HepG2 (cell line): ENCODE data around the gene GZF1. TPM values are rescaled to one million over a fixed set of nuclear protein-coding genes. Genes with fewer than 3 reads are reported as not detected.

ENCODE experiments used
- AKNA ChIP-seq: sonication (generic); formaldehyde crosslinking; IDR thresholded peaks from 2 replicates; pipeline ENCODE4 v1.4.0; 2020; ENCODE audit warnings: missing genetic modification reagents, borderline replicate concordance
- ATF7 ChIP-seq, 2 experiments: fragments of 450-650 bp in 1 of 2; sonication (generic) in 1 of 2; formaldehyde crosslinking in 1 of 2; IDR thresholded peaks; 2 replicates each; pipeline versions ENCODE4 v1.4.0 to v1.6.1; 2016 to 2020; ENCODE audit warnings: antibody characterized with exemption in 1 of 2, mild to moderate bottlenecking in 1 of 2, missing genetic modification reagents in 1 of 2
- BCL3 ChIP-seq: sonication (generic); formaldehyde crosslinking; IDR thresholded peaks from 2 replicates; pipeline ENCODE4 v1.5.1; 2020; ENCODE audit warnings: mild to moderate bottlenecking, missing genetic modification reagents, moderate library complexity
- NFIC ChIP-seq: IDR thresholded peaks from 2 replicates; pipeline ENCODE4 v1.6.1; 2012; ENCODE audit warnings: mild to moderate bottlenecking, low read length, inconsistent platforms
- NFKBIZ ChIP-seq: IDR thresholded peaks from 2 replicates; pipeline ENCODE4 v1.6.1; 2018; ENCODE audit warnings: missing genetic modification reagents, missing compliant biosample characterization
- NR2F6 ChIP-seq, 2 experiments: IDR thresholded peaks; 2 replicates each; pipeline ENCODE4 v1.6.1; 2016; ENCODE audit warnings: antibody characterized with exemption in 1 of 2, mild to moderate bottlenecking in 1 of 2
- PPARG ChIP-seq: conservative IDR thresholded peaks from 2 replicates; pipeline ENCODE4 v1.6.1; 2016; ENCODE audit warnings: missing biosample characterization, missing genetic modification reagents
- REL ChIP-seq: sonication (generic); formaldehyde crosslinking; conservative IDR thresholded peaks from 2 replicates; pipeline ENCODE4 v1.8.0; 2022; ENCODE audit warnings: mild to moderate bottlenecking, missing genetic modification reagents, moderate library complexity
- SAP130 ChIP-seq: IDR thresholded peaks from 2 replicates; pipeline ENCODE4 v1.6.1; 2016; ENCODE audit warnings: low read depth
- TCF7 ChIP-seq: sonication (generic); IDR thresholded peaks from 2 replicates; pipeline ENCODE4 v1.6.1; 2016; ENCODE audit warnings: antibody characterized with exemption, low read depth
- ZBTB21 ChIP-seq: sonication (generic); formaldehyde crosslinking; IDR thresholded peaks from 2 replicates; pipeline ENCODE4 v1.4.0; 2020; ENCODE audit warnings: missing genetic modification reagents
- ZFP37 ChIP-seq: sonication (generic); formaldehyde crosslinking; IDR thresholded peaks from 2 replicates; pipeline ENCODE4 v1.4.0; 2020; ENCODE audit warnings: missing genetic modification reagents, borderline replicate concordance
- ZNF451 ChIP-seq: sonication (generic); formaldehyde crosslinking; IDR thresholded peaks from 2 replicates; pipeline ENCODE4 v1.5.0; 2020; ENCODE audit warnings: mild to moderate bottlenecking, missing genetic modification reagents
- ZNF607 ChIP-seq: sonication (generic); formaldehyde crosslinking; IDR thresholded peaks from 2 replicates; pipeline ENCODE4 v1.5.1; 2020; ENCODE audit warnings: missing genetic modification reagents, mild to moderate bottlenecking, borderline replicate concordance
- ZNF646 ChIP-seq: sonication (generic); formaldehyde crosslinking; IDR thresholded peaks from 2 replicates; pipeline ENCODE4 v1.9.0; 2021; ENCODE audit warnings: mild to moderate bottlenecking, missing genetic modification reagents
- ZNF720 ChIP-seq: sonication (generic); formaldehyde crosslinking; IDR thresholded peaks from 2 replicates; pipeline ENCODE4 v1.4.0; 2020; ENCODE audit warnings: missing genetic modification reagents
- polyA plus RNA-seq, 8 experiments: library from polyadenylated mRNA; depleted of rRNA in 3 of 8; stranded (reverse) in 7 of 8; unstranded in 1 of 8; fragments of >200 nt; fragmentation: Illumina TruSeq in 4 of 8; extraction: Trizol in 4 of 8; gene quantifications; 2 replicates each; pipeline versions ENCODE4 v1.2.1 to v1.2.3, GENCODE V29; 2011 to 2016; ENCODE audit warnings: low read depth in 4 of 8, missing spikeins in 1 of 8, mixed read lengths in 1 of 8; ENCODE audit not compliant: insufficient read depth in 1 of 8
- total RNA-seq, 5 experiments: library from RNA; depleted of rRNA; stranded (reverse); fragments of >200 nt; fragmentation: Illumina TruSeq; extraction: Trizol; gene quantifications; 2 replicates each; pipeline ENCODE4 v1.2.3, GENCODE V29; 2016; ENCODE audit warnings: low read depth in 1 of 5

GZF1 gene
- total and polyA plus RNA-seq, 2 of the 13 experiments (the other 11 are each of a cell fraction or from before 2014, with no cell fraction given): 16.9 to 26.0 TPM

- TF ChIP-seq AKNA (CRISPR knock-in tag): no peak
- TF ChIP-seq ZNF720: no peak
- TF ChIP-seq ZBTB21 (CRISPR knock-in tag): 0 out of 2 replicates have a peak, but pooled peaks have one; percentile 14
- TF ChIP-seq NFIC: peak; percentile 58; the same call in 1 of the 2 replicates
- peak; percentile 82 for TF ChIP-seq SAP130 (CRISPR knock-in tag)
- peak; percentile 87 for TF ChIP-seq NR2F6 (IDR thresholded peaks at IDR 0.05)
- peak; percentile 91 for TF ChIP-seq NR2F6 (CRISPR knock-in tag; IDR thresholded peaks at IDR 0.05)
- no peak for TF ChIP-seq REL (CRISPR knock-in tag)
- peak; percentile 73 for TF ChIP-seq PPARG (CRISPR knock-in tag)
- TF ChIP-seq ZFP37 (CRISPR knock-in tag): 0 out of 2 replicates have a peak, but pooled peaks have one; percentile 23
- no peak for TF ChIP-seq ZNF451 (CRISPR knock-in tag)
- no peak for TF ChIP-seq BCL3
- no peak for TF ChIP-seq ATF7 (IDR thresholded peaks at IDR 0.05)
- no peak for TF ChIP-seq ATF7 (CRISPR knock-in tag; IDR thresholded peaks at IDR 0.05)
- TF ChIP-seq NFKBIZ: peak; percentile 95
- TF ChIP-seq ZNF607 (CRISPR knock-in tag): no peak
- no peak for TF ChIP-seq ZNF646
- peak; percentile 62 for TF ChIP-seq TCF7
Measured at GRCh38 chr20:23386304-23387117, 24.5 kb downstream of the GZF1 start (continued).
